ENCODE measurements around the gene GOLT1A.

DNA sequence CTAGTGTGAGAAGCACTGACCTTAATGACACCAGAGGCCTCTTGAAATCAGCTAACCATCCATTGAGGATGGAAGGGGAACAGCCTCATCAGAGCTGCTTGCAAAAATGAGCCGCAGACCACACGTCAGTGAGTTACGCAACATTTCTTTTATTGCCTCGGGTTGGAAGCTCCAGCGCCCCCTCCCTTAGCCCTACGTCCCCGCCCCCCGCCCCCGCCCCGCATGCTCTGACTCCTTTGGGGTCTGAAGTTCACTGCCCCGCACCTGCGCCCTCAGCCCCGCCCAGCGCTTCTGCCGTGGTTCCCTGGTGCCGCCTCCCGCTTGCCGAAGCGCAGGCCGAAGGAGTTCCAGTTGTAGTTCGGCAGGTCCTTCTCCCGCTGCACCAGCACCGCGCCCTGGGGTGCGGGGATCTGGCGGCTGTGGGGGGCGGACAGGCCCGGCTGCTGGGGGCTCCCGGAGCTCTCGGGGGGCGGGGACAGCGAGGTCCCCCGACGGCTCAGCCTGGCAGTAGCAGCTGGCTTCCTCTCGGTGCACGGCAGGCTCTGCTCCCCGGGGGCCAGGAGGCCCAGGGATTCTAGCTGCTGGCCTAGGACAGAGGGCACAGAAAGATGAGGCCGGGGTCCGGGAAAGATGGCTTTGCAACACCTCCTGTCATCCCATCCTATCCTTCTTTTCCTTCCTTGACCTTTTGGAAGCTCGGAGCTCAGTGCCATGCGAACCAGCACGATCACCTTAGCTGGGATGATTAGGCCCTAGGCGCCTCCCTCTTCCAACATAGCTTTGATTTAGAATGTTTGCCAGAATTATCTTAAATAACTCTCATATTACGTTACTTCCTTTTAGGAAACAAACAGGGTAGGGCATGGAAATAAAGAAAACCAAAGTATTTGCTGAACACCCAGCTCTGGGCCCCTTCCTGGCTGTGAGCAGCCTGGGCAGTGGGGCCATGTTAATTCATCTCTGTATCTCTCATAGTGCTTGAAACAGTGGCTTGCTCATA lies 23.3 kb downstream of the GOLT1A start:
- TF ChIP-seq, protein P1, sequence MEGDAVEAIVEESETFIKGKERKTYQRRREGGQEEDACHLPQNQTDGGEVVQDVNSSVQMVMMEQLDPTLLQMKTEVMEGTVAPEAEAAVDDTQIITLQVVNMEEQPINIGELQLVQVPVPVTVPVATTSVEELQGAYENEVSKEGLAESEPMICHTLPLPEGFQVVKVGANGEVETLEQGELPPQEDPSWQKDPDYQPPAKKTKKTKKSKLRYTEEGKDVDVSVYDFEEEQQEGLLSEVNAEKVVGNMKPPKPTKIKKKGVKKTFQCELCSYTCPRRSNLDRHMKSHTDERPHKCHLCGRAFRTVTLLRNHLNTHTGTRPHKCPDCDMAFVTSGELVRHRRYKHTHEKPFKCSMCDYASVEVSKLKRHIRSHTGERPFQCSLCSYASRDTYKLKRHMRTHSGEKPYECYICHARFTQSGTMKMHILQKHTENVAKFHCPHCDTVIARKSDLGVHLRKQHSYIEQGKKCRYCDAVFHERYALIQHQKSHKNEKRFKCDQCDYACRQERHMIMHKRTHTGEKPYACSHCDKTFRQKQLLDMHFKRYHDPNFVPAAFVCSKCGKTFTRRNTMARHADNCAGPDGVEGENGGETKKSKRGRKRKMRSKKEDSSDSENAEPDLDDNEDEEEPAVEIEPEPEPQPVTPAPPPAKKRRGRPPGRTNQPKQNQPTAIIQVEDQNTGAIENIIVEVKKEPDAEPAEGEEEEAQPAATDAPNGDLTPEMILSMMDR (IDR thresholded peaks at IDR 0.05 in 4 of 5, conservative IDR thresholded peaks at IDR 0.05 in 1 of 5) = no peak
- no peak for TF ChIP-seq POLR2A (IDR thresholded peaks at IDR 0.05)
